Non-pigmented ciliary epithelial cell (primary cell): ENCODE results near the gene ZNF594.
"Not testable (repeated sequence)": the region's sequence is repeated elsewhere in the genome, so short reads cannot be mapped to it uniquely, and the experiment has no call there.

Experiments
- DNase-seq: peaks from one replicate; pipeline ENCODE4 v3.0.0-alpha.2; 2010; ENCODE audit warnings: low read depth

Gene ZNF594

GRCh38 chr17:5201011-5201410 is 9.3 kb upstream of the ZNF594 start:
- DNase-seq = no peak

DNA sequence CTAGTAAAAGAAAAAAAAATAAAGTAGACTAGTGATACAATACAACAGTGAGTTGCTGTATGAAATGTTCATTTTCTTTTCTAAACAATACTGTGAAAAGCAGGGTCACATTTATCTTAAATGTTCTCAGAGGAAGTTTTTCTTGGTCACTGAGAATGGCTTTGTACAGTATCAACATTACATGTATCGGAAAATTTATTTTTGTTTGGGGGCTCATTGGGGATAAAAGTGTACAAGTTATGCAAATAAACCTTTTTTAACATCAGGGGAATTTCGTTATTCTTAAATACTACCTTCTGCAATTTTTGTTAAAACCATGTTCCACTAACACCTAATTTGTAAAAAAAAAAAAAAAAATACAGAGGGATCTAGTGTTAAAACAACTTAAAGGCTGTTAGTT is 8.7 kb upstream of the ZNF594 start:
- no peak for DNase-seq

GRCh38 chr17:5198472-5198871 is 6.8 kb upstream of the ZNF594 start:
- no peak for DNase-seq

- DNase-seq = no peak
Measured at GRCh38 chr17:5194346-5194745, 2.7 kb upstream of the ZNF594 start.

- DNase-seq = no peak
Measured at GRCh38 chr17:5184288-5184687, 7.4 kb downstream of the ZNF594 start.

DNA sequence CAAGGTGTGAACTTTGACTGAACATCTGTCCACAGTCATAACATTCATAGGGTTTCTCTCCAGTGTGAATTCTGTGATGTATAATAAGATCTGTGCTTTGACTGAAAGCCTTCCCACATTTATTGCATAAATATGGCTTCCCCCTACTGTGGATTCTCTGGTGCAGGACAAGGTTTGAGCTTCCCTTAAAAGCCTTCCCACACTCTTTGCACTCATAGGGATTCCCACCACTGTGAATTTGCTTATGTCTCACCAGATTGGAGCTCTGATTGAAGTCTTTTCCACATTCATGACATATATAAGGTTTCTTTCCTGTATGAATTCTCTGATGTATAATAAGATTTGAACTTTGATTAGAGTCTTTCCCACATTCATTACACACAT is 8.3 kb downstream of the ZNF594 start:
- DNase-seq = no peak

- no peak for DNase-seq
Measured at GRCh38 chr17:5182597-5183409, 8.9 kb downstream of the ZNF594 start.

- DNase-seq = no peak
Measured at GRCh38 chr17:5181509-5182305, 10.0 kb downstream of the ZNF594 start.

- DNase-seq = no peak
Measured at GRCh38 chr17:5179003-5179402, 12.7 kb downstream of the ZNF594 start.

DNA sequence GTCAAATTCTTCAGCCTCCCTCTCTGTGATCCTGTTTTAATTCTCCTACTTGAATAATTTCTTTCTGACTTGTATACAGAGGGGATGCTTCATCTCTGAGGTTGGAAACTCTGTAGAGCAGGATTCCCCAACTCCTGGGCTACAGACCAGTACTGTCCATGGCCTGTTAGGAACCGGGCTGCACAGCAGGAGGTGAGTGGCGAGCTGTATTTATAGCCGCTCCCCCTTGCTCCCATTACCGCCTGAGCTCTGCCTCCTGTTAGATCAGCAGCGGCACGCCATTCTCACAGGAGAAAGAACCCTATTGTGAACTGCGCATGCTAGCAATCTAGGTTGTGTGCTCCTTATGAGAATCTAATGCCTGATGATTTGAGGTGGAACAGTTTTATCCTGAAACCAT is 16.6 kb downstream of the ZNF594 start:
- DNase-seq = not testable (repeated sequence)

DNA sequence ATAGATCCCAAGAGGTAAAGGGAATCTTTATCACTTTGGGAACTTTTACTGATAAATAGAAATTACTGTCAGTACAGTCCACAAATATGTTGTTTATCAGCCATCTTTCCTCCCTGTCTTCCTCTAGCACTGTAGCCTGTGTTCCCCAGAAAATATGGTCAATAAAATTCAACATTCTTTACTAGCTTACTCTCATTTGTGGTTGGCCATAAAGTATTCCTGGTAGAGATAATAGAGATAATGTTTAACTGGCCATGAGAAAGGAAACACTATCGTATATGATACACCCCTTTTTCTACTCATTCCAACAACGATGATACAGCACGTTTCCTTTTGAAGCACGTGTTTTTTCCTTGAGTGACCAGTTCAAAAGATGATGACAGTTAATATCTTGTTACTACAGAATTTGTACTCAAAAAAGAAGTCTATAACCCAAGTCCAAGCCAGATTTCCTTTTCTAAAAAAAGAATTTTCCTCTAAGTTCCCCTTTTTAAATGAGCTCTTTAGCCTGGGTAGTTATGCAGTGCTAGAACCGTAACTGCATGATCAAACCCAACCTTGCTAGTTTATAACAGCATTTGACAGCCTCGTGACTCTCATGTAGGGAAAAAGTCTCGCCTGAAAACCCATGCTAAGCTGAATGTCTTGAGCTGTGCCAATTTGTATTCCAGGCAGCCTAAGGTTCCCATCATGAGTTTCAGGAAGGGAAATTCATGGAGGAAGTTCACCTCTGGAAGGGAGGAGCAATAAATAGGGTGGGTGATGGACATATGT is 25.7 kb downstream of the ZNF594 start:
- DNase-seq = peak; percentile 18

GRCh38 chr17:5164436-5164835 is 27.2 kb downstream of the ZNF594 start:
- no peak for DNase-seq

DNA sequence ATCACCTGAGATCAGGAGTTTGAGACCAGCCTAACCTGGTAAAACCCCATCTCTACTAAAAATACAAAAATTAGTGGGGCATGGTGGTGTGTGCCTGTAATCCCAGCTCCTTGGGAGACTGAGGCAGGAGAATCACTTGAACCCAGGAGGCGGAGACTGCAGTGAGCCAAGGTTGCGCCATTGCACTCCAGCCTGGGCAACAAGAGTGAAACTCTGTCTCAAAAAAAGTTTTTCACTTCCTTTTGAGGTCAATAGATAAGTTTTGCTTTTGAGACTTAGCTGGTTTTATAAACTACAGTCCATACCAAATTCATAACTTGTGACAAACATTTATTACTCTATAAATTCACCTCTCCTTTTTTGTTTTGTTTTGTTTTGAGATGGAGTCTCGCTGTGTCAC is 29.9 kb downstream of the ZNF594 start:
- DNase-seq = not testable (repeated sequence)

DNA sequence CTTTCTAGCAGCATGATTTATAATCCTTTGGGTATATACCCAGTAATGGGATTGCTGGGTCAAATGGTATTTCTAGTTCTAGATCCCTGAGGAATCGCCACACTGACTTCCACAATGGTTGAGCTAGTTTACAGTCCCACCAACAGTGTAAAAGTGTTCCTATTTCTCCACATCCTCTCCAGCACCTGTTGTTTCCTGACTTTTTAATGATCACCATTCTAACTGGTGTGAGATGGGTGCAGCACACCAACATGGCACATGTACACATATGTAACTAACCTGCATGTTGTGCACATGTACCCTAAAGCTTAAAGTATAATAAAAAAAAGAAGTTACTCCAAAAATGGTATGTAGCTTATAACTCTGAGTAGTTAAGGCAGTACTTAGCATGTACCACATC is 31.0 kb downstream of the ZNF594 start:
- DNase-seq = not testable (repeated sequence)

DNA sequence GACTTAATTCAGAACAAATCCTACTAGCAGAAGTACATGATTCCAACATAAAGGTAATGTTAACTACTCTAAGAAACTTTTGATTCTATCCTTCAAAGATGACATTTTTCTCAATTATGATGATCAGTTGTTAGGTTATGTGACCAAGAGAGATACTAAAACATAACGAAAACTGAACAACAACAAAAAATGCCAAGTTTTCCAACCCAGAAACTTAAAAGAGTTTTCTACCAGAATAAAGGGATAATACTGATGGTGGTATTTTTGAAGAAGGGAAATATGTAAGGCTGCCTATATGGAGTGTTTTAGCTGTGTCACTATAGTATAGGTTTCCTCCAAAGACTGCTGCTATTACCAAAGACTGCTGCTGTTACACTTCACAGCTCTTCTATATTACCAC is 45.5 kb downstream of the ZNF594 start:
- not testable (repeated sequence) for DNase-seq

GRCh38 chr17:5142877-5143276 is 48.8 kb downstream of the ZNF594 start:
- DNase-seq = not testable (repeated sequence)

- no peak for DNase-seq
Measured at GRCh38 chr17:5139458-5139732, 52.3 kb downstream of the ZNF594 start.

GRCh38 chr17:5138616-5139457 is 52.8 kb downstream of the ZNF594 start:
- no peak for DNase-seq

- not testable (repeated sequence) for DNase-seq
Measured at GRCh38 chr17:5138198-5138544, 53.5 kb downstream of the ZNF594 start.

GRCh38 chr17:5137511-5138197 is 54.0 kb downstream of the ZNF594 start:
- DNase-seq = not testable (repeated sequence)
